GM13976 (cell line): ENCODE data around the gene UQCRC2.

Experiments used
- DNase-seq: peaks from one replicate; pipeline ENCODE4 v3.0.0; 2012; ENCODE audit warnings: low spot score
- in situ Hi-C: fragments of 300-500 bp; cut with MboI; formaldehyde crosslinking; loops from one replicate; pipeline ENCODE4 v1.12.0; 2022; ENCODE audit warnings: low sequenced_read_pairs, mixed read lengths, inconsistent platforms; ENCODE audit not compliant: unreplicated experiment
- TF ChIP-seq, protein P1 (sequence below): IDR thresholded peaks from 2 replicates; pipeline ENCODE4 v1.5.1; 2012; ENCODE audit warnings: borderline replicate concordance, mild to moderate bottlenecking; ENCODE audit not compliant: insufficient read depth; ENCODE audit errors: extremely low read depth, missing control alignments, control extremely low read depth

UQCRC2 gene

GRCh38 chr16:21989133-21989532, 36.0 kb downstream of the UQCRC2 start:
- TF ChIP-seq, protein P1, sequence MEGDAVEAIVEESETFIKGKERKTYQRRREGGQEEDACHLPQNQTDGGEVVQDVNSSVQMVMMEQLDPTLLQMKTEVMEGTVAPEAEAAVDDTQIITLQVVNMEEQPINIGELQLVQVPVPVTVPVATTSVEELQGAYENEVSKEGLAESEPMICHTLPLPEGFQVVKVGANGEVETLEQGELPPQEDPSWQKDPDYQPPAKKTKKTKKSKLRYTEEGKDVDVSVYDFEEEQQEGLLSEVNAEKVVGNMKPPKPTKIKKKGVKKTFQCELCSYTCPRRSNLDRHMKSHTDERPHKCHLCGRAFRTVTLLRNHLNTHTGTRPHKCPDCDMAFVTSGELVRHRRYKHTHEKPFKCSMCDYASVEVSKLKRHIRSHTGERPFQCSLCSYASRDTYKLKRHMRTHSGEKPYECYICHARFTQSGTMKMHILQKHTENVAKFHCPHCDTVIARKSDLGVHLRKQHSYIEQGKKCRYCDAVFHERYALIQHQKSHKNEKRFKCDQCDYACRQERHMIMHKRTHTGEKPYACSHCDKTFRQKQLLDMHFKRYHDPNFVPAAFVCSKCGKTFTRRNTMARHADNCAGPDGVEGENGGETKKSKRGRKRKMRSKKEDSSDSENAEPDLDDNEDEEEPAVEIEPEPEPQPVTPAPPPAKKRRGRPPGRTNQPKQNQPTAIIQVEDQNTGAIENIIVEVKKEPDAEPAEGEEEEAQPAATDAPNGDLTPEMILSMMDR, result no peak
- DNase-seq, result no peak
- in situ Hi-C loops, result no loop called here

- TF ChIP-seq, protein P1, result no peak
- in situ Hi-C loops, result loop anchor here (10.0 kb wide), 1 partner anchor 105 kb away; the partner anchor contains the start of gene VWA3A
These were observed 36.6 kb downstream of the UQCRC2 start for GRCh38 chr16:21989751-21990150.

DNA sequence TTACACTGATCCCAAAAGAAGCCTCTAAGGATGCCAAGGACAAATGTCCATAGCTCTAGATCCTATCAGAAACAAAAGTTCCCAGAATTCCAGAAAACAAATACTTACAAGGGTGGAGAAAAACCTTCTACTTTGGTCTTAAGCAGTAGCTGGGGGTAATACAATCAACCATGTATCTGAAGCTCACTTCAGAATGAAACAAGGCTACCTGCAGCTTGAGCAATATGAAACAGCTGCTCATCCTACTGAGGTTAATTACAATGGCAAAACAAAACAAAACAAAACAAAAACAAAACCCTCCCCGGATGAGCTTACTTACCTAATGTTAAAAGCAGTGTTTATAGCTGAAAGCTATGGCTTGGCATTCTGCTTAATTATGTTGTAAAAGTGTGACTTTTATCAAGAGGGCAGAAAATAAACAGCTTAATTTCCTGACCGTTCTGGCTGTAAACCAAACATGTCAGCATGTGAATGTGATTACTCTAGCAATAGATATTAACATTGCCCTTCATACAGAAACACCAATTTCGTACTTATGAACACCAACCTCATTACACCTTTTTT, 37.3 kb downstream of the UQCRC2 start:
- DNase-seq, result no peak
- in situ Hi-C loops, result loop anchor here (10.0 kb wide), 1 partner anchor 104 kb away; the partner anchor contains the start of gene VWA3A
- TF ChIP-seq, protein P1, result no peak

More at GRCh38 chr16:21989751-21990150, 36.6 kb downstream of the UQCRC2 start:
- no peak for DNase-seq

DNA sequence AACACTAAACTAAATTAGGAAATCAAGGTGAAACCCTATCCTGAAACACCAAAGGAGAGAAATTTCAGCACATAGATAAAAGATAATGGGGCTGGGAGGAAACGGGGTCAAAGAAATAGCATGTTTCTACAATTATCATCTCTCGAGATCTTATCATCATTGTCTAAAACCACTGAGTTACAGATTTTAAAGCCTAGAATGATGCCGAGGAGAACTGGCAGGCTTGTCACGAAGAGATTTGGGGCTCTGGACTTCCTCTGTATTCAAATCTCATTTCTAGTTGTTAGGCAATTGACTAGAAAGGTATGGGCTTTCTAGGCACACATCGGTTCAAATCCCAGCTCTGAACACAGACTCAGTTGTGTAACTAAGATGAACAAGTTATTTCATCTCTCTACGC, 38.5 kb downstream of the UQCRC2 start:
- TF ChIP-seq, protein P1, result no peak
- in situ Hi-C loops, result loop anchor here (10.0 kb wide), 1 partner anchor 103 kb away; the partner anchor contains the start of gene VWA3A
- DNase-seq, result no peak

DNA sequence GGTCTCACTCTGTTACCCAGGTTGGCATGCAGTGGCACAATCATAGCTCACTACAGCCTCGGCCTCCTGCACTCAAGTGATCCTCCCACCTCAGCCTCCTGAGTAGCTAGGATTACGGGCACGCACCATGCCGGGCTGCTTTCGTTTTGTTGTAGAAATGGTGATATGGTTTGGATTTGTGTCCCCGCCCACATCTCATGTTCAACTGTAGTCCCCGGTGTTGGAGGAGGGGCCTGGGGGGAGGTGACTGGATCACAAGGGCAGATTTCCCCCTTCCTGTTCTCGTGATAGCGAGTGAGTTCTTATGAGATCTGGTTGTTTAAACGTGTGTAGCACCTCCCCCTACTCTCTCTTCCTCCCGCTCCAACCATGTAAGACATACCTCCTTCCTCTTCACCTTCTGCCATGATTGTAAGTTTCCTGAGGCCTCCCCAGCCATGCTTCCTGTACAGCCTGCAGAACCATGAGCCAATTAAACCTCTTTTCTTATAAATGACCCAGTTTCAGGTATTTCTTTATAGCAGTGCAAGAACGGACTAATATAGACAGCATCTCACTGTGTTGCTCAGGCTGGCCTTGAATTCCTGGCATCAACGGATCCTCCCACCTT, 41.8 kb downstream of the UQCRC2 start:
- in situ Hi-C loops, result loop anchor here (10.0 kb wide), 1 partner anchor 100 kb away; the partner anchor contains the start of gene VWA3A
- DNase-seq, result no peak
- TF ChIP-seq, protein P1, result no peak

GRCh38 chr16:21996923-21997696, 43.9 kb downstream of the UQCRC2 start:
- in situ Hi-C loops, result loop anchor here (10.0 kb wide), 1 partner anchor 98 kb away; the partner anchor contains the start of gene VWA3A
- DNase-seq, result no peak
- TF ChIP-seq, protein P1, result no peak
